NCI-H510A (cell line): ENCODE measurements around the gene ATP1B4.

Source experiments
- DNase-seq: peaks from one replicate; lab custom pipeline; 2025; lab: John Stamatoyannopoulos, UW

Gene ATP1B4

DNA sequence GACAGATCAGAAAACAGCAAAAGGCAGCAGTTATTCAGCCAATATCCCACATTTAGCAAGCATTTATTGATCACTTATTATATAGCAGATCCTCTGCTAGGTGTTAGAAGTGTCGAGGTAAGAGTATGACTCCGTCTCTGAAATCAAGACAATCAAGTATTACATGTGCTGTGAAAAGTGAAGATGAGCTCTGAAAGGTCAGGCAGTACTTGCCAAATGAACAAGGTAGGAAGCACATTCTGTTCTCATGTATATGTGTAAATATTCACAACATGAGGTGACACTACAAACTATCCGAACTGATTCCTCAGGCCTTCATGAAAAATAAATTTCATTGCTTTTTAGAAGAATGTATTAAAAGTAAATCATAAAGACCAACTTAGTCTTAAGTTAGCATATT, 15.3 kb downstream of the ATP1B4 start:
- DNase-seq: no peak

- DNase-seq: no peak
These were observed 15.8 kb downstream of the ATP1B4 start for GRCh38 chrX:120377715-120378114.

DNA sequence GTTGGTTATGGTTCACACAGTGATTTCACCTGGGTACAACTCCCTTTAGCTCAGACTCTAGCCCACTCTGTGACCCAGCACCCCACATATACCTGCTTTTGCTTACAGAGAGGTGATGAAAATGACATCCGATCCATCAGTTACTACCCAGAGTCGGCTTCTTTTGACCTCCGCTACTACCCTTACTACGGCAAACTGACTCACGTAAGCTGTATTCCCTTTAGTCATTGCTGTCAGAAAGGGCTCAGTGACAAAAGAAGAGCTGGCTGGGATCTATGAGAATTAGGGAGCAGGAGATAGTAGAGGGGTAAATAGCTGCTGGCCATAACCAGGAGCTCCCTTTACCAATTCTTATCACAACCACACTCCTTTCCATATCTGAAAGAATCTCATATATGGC, 16.7 kb downstream of the ATP1B4 start:
- DNase-seq: no peak

DNA sequence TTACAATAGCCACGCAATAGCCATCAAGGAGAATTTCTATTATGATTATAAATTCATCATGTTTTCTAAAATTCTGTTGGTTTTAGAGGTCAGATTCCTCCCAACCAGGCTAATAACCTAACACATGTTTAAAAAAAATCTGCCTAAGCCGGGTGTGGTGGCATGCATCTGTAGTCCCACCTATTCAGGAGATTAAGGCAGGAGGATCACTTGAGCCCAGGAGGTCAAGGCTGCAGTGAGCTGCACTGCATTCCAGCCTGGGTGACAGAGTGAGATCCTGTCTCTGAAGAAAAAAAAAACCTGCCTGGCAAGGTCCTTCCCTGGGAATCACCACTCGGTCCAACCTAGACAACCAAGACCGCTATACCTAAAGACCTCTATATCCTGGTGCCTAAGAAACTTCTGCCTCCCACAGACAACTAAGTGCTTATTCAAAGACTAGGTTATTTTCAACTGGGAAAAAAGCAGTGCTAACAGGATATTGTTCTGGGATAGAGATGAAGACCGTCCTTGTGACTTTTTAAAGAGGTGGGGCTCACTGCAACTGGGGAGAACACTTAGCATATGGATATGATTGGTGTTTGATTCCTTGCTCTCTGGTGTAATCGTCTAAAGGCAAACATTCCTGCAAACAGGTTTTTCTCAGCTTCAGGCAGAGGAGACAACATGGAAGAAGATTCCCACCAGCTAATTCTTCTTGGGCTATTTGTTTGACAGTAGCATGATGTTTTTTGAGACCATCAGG, 18.2 kb downstream of the ATP1B4 start:
- no peak for DNase-seq

DNA sequence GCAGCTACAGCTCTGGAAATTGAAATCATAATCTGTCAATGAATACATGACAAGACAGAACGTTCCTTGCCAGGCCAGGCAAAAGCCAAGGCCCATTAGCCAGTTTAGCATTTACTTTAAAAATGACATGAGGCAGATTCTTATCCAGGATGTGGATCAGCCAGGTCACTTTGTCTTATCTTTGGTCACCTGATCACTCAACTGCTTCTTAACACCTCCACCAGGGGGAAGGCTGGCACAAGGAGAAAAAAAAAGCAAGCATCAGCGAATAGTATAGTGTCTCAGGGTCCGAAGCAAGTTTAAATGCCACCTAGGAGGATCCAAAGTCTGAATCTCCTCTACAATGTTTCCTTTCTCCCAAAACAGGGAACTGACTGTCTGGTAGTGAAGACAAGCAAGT, 18.8 kb downstream of the ATP1B4 start:
- DNase-seq: no peak

DNA sequence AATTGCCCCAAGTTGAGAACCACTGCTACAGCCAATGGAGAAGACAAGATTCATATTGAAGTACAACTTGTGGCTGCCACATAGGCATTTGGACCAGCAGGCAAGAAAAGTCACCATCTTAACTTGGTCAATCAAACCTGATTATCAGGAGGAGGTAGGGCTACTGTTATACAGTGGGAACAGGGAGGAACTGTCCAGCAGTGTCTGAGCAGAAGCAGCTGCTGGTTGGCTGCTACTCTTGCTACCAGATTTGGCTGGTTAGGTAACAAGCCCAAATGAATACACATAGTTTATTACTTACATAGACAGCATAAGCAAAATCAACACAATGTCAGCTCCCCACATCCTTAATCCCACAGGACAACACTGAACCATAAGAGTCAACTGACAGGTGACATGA, 39.4 kb downstream of the ATP1B4 start:
- no peak for DNase-seq

- DNase-seq: no peak
These were observed 40.5 kb downstream of the ATP1B4 start for GRCh38 chrX:120402369-120402768.

DNA sequence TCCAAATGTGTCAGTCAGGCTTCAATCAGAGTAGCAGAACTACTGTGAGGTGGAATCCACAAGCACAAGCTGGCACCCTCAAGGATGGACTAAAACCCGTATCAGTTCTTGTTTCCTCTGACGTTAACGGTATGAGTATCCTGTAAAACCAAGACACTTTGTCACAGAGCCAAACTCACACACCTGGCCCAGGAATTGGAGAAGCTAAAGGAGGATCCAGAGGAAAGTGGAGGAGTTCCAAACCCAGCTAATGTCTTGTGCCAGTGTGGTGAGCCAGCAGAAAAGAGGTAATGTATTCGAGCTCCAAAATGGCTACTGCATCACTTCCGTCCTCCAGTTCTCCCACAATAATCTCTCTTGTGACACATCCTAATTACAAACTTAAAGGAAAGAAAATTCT, 44.7 kb downstream of the ATP1B4 start:
- DNase-seq: no peak

GRCh38 chrX:120408168-120408567, 46.3 kb downstream of the ATP1B4 start:
- no peak for DNase-seq

DNA sequence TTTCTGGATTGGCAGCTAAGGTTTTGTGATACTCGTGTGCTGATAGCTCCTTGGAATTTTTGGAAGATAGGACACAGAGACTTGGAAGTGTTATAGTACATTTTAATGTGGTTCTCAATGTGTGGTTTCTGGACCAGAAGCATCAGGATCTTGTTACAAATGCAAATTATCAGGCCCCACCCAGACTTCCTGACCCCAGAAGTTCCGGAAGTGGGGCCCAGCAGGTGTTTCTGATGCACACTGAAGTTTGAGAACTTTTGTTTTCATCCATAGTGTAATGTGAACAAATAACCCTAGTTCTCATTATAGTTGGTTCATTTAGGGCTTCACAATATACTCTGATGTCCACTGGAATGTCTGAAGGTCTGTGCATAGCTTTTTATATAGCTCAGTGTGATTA, 57.6 kb downstream of the ATP1B4 start:
- no peak for DNase-seq

- DNase-seq: no peak
These were observed 64.7 kb downstream of the ATP1B4 start for GRCh38 chrX:120426599-120426998.

- DNase-seq: no peak
These were observed 66.4 kb downstream of the ATP1B4 start for GRCh38 chrX:120428309-120428708.

GRCh38 chrX:120429776-120430540, 68.1 kb downstream of the ATP1B4 start:
- no peak for DNase-seq
